Psoas muscle (tissue), 8 donors: ENCODE measurements around the gene SLC20A1. TPM values are rescaled to one million over a fixed set of nuclear protein-coding genes. Genes with fewer than 3 reads are reported as not detected.

Source experiments
- ATAC-seq, 4 donors: fragments of 200-7000 bp; cut with Tn5 transposase; one replicate each; pipeline ENCODE4 v1.9.1; 2020; ENCODE audit warnings: moderate library complexity in 3 of 4, mild to moderate bottlenecking in 2 of 4
- DNase-seq, 2 donors: peaks; one replicate each; pipeline ENCODE4 v3.0.0-alpha.2; 2020
- H3K27ac ChIP-seq: fragments of 200-600 bp; one replicate; pipeline ENCODE4 v1.8.0; 2022
- H3K27me3 ChIP-seq, 3 donors: fragments of 200-600 bp in 1 of 3; one replicate each; pipeline versions ENCODE4 v1.6.1 to v1.8.0; 2013 to 2022; ENCODE audit warnings: low read length in 2 of 3, mild to moderate bottlenecking in 2 of 3, moderate library complexity in 1 of 3; ENCODE audit not compliant: insufficient read depth in 3 of 3
- H3K36me3 ChIP-seq, 2 donors: fragments of 200-600 bp in 1 of 2; one replicate each; pipeline versions ENCODE4 v1.6.1 to v1.8.0; 2013 to 2022; ENCODE audit warnings: low read depth in 1 of 2, mild to moderate bottlenecking in 1 of 2, moderate library complexity in 1 of 2; ENCODE audit not compliant: insufficient read depth in 1 of 2
- H3K4me1 ChIP-seq: fragments of 200-600 bp; one replicate; pipeline ENCODE4 v1.8.0; 2022
- H3K4me3 ChIP-seq: fragments of 200-600 bp; one replicate; pipeline ENCODE4 v1.8.0; 2022; ENCODE audit warnings: mild to moderate bottlenecking
- H3K9me3 ChIP-seq: fragments of 200-600 bp; one replicate; pipeline ENCODE4 v1.8.0; 2022
- WGBS, 3 donors: extraction: QIAGEN DNeasy Blood & Tissue Kit; methylation state at CpG; one replicate each; pipeline versions ENCODE4 v1.1.6 to v1.1.7; 2013; 5-methylcytosine and 5-hydroxymethylcytosine counted together
- intact Hi-C, 2 donors: fragments of 100-400 bp; cut with DNase I; formaldehyde crosslinking; loops; one replicate each; pipeline versions ENCODE4 v1.11.0 to v1.14.2; 2022
- polyA plus RNA-seq, 3 donors: library from polyadenylated mRNA; stranded (reverse); fragments of 200-250 nt; gene quantifications; one replicate each; pipeline ENCODE4 v1.2.3, GENCODE V29; 2013
- total RNA-seq, 4 donors: library from RNA; stranded (reverse); fragmentation: NEBNext Ultra II Directional in 2 of 4; extraction: Animal tissue kit (Norgen Biotek cat#: 25700) in 2 of 4; gene quantifications; one replicate each; pipeline versions ENCODE4 v1.2.1 to v1.2.4, GENCODE V29; 2021 to 2023
- TF ChIP-seq, protein P1 (sequence below): fragments of 200-600 bp; IDR thresholded peaks from one replicate; pipeline ENCODE4 v1.8.0; 2022; ENCODE audit warnings: antibody characterized with exemption
- donor health status: healthy with polysubstance abuse.
- donor health status: DM: no; HTN: no; CAD: no; lungs with moderate emphysema.
- donor health status: Bipolar disorder and iron deficiency.
- donor health status: healthy.
- donor health status: DM: yes; HTN: yes; CAD: no.
- donor health status: DM: no; HTN: no; CAD: no.
- donor health status: DM: no; HTN: no; CAD: no.
- donor health status: DM: yes; HTN: yes; CAD: no.

SLC20A1 gene
- total and polyA plus RNA-seq, 7 donors: 11.1 to 37.1 (median 16.0) TPM

- peaks cover 3% of the 10 kb centered on the region for H3K9me3 ChIP-seq
- H3K36me3 ChIP-seq: no peaks in the 10 kb centered on the region
- peaks cover 11% of the 10 kb centered on the region for H3K4me1 ChIP-seq
- H3K27ac ChIP-seq: no peak overlapping the region
- H3K4me3 ChIP-seq: no peak overlapping the region
- TF ChIP-seq, protein P1, sequence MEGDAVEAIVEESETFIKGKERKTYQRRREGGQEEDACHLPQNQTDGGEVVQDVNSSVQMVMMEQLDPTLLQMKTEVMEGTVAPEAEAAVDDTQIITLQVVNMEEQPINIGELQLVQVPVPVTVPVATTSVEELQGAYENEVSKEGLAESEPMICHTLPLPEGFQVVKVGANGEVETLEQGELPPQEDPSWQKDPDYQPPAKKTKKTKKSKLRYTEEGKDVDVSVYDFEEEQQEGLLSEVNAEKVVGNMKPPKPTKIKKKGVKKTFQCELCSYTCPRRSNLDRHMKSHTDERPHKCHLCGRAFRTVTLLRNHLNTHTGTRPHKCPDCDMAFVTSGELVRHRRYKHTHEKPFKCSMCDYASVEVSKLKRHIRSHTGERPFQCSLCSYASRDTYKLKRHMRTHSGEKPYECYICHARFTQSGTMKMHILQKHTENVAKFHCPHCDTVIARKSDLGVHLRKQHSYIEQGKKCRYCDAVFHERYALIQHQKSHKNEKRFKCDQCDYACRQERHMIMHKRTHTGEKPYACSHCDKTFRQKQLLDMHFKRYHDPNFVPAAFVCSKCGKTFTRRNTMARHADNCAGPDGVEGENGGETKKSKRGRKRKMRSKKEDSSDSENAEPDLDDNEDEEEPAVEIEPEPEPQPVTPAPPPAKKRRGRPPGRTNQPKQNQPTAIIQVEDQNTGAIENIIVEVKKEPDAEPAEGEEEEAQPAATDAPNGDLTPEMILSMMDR: no peak
- ATAC-seq: no peak
- intact Hi-C loops: no loop called here
- no peaks in the 10 kb centered on the region for H3K27me3 ChIP-seq
- 87 to 92% (median 89%) methylated on average over 6 of the region's 6 CpGs for WGBS, 3 donors
- no peak for DNase-seq
Measured at GRCh38 chr2:112687522-112687921, 41.8 kb downstream of the SLC20A1 start.

DNA sequence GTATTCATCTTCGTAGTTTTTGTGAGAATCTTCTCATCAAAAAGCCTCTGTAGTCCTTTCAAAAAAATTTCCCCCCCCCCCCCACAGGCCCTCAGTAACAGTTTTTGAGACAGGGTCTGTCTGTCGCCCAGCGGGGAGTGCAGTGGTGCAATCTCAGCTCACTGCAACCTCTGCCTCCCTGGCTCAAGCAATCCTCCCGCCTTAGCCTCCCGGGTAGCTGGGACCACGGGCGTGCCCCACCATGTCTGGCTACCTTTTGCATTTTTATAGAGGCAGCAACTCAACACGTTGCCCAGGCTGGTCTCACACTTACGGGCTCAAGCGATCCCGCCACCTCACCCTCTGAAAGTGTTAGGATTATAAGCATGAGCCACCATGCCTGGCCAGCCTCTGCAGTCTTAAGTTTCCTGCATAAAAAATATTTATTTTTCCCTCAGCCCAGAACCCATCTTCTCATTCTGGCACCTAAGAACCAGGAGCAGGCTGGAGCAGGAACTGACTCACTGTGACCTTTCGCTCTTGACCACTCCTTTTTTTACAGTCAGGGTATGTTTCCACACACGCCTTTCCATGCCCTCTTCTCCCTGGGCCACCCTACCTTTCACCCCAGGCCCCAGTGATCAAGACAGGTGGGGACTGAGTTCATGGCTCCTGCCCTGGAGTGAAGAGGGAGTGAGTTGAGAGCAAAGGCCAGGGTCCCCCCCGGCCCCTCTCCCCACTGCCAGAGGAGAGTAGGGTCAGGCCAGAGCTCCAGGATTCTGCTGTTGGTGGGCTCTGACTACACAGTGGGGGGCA lies 42.5 kb downstream of the SLC20A1 start:
- peaks cover 11% of the 10 kb centered on the region for H3K4me1 ChIP-seq
- intact Hi-C loops: no loop called here
- TF ChIP-seq, protein P1: no peak
- ATAC-seq (no peak), DNase-seq (no peak)
- no peaks in the 10 kb centered on the region for H3K27me3 ChIP-seq
- no peaks in the 10 kb centered on the region for H3K36me3 ChIP-seq
- no peak overlapping the region for H3K4me3 ChIP-seq
- H3K27ac ChIP-seq: no peak overlapping the region
- H3K9me3 ChIP-seq: peaks cover 3% of the 10 kb centered on the region
- 93 to 95% (median 93%) methylated on average over 14 of the region's 14 CpGs for WGBS, 3 donors

- 34 to 49% (median 38%) methylated on average over 9 of the region's 9 CpGs for WGBS, 3 donors
- Histone ChIP-seq H3K27ac (no peak overlapping the region), H3K36me3 (no peaks in the 10 kb centered on the region), H3K9me3 (no peaks in the 10 kb centered on the region), H3K27me3 (no peaks in the 10 kb centered on the region), H3K4me3 (peak overlapping the region; percentile 9), H3K4me1 (no peaks in the 10 kb centered on the region)
- DNase-seq (peak; percentile 64 to 73), ATAC-seq (peak; percentile 89 to 97 (median 92))
- TF ChIP-seq, protein P1: peak; percentile 73
- intact Hi-C loops: loop anchor here (2.0 to 5.0 kb wide), 3 partner anchors 64 to 89 kb away; no protein-coding TSS in a partner anchor
Measured at GRCh38 chr2:112690853-112691401, 45.2 kb downstream of the SLC20A1 start.

DNA sequence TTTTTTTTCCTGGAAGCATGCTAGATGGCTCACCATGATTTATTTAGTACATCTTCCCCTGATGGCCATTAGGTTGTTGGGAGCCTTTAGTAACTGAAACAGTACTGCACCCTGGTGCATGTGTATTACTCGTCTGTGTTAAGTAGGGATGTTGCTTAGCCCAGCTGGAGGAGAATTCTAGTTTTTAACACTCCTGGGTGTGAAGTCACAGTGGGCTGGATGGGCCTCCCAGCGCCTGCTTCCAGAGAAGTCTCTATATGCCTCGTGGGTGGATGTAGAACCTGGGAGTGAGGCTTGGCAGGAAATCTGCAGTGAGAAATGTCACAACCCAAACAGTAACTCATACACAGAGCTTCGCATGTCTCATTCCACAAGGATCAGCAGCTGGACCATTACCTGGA lies 46.1 kb downstream of the SLC20A1 start:
- no peak for ATAC-seq

More for the DNA sequence above, 46.1 kb downstream of the SLC20A1 start:
- TF ChIP-seq, protein P1: no peak
- 56 to 66% (median 65%) methylated on average over 4 of the region's 4 CpGs for WGBS, 3 donors
- Histone ChIP-seq H3K9me3 (no peaks in the 10 kb centered on the region), H3K4me3 (no peak overlapping the region), H3K27me3 (no peaks in the 10 kb centered on the region), H3K27ac (no peak overlapping the region), H3K36me3 (no peaks in the 10 kb centered on the region), H3K4me1 (no peaks in the 10 kb centered on the region)
- no peak for DNase-seq
- intact Hi-C loops: loop anchor here (2.0 to 5.0 kb wide), 3 partner anchors 65 to 90 kb away; no protein-coding TSS in a partner anchor
